ENCODE results near the gene KCNH3.
"Not testable (repeated sequence)": the region's sequence is repeated elsewhere in the genome, so short reads cannot be mapped to it uniquely, and the experiment has no call there.

KCNH3 gene

DNA sequence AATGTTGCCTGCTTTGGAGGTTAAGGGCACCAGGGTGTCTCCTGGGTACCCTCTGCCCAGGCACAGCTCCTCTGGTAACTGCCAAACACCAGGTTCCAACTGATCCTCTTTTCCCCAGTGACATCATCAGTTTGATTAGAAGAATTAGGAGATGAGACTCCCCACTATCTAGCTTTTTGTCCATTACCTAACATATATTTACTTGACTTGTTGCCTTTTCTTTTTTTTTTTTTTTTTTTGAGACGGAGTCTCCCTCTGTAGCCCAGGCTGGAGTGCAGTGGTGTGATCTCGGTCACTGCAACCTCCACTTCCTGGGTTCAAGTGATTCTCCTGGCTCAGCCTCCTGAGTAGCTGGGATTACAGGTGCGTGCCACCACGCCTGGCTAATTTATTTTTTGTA, 66.7 kb downstream of the KCNH3 start, which contains the start of gene FAM186B:
FAM186B (minus strand) TSS at position 101 of the 400 bp plus-strand sequence. CDS start 162 bp downstream, outside the sequence.
- intact Hi-C loops (cut with DNase I); DNase-seq: not testable (repeated sequence)
